ENCODE measurements around the gene ZNF420.
"Not testable (repeated sequence)": the region's sequence is repeated elsewhere in the genome, so short reads cannot be mapped to it uniquely, and the experiment has no call there.

Gene ZNF420

DNA sequence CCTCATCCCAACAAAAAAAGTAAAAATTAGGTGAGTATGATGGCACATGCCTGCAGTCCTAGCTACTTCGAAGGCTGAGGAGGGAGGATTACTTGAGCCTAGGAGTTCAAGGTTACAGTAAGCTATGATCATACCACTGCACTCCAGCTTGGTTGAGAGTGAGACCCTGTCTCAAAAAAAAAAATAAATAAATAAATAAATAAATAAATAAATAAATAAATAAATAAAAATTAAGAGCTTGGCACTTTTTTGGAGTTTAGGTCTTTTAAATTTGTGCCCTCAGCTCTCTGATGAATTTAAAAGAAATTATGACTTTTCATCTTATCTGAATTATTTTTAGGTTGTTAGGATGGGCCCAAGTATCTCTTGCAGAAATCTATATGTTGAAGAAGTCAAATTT is 8.9 kb downstream of the ZNF420 start:
- no peak overlapping the region for H3K27ac Mint-ChIP-seq (ENCODE audit: low read depth)
- DNase-seq (ENCODE audit: low spot score in 2 of 2) = no peak
- H3K9me3 Mint-ChIP-seq = peaks cover 22% of the 10 kb centered on the region
- peaks cover 33% of the 10 kb centered on the region for H3K36me3 Mint-ChIP-seq (ENCODE audit: insufficient read depth)
- ATAC-seq (replicated peaks; ENCODE audit: extremely low read depth, poor library complexity, severe bottlenecking) = no peak
- H3K4me3 Mint-ChIP-seq = no peak overlapping the region
- H3K4me1 Mint-ChIP-seq = peaks cover 11% of the 10 kb centered on the region
- no peaks in the 10 kb centered on the region for H3K27me3 Mint-ChIP-seq

DNA sequence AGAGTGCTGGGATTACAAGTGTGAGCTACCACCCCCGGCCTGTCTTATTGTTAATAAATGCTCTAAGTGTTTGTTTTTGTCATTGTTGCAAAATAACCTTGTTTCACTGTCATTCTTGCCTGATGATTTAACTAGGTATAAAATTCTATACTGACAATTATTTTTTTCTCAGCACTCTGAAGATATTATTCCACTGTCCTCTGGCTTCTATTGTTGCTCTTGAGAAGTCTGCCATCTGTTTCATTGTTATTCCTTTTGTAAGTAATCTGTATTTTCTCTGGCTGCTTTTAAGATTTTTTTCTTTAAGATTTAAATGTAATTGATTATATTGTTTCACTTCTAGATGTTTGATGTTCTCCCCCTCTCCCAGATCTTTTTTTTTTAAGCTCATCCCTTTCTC is 17.6 kb downstream of the ZNF420 start:
- H3K27ac Mint-ChIP-seq (ENCODE audit: low read depth) = no peak overlapping the region
- peaks cover 28% of the 10 kb centered on the region for H3K9me3 Mint-ChIP-seq
- DNase-seq (ENCODE audit: low spot score in 2 of 2) (no peak), ATAC-seq (replicated peaks; ENCODE audit: extremely low read depth, poor library complexity, severe bottlenecking) (no peak)
- H3K4me3 Mint-ChIP-seq = no peak overlapping the region
- no peaks in the 10 kb centered on the region for H3K4me1 Mint-ChIP-seq
- H3K36me3 Mint-ChIP-seq (ENCODE audit: insufficient read depth) = peaks cover 56% of the 10 kb centered on the region
- H3K27me3 Mint-ChIP-seq = no peaks in the 10 kb centered on the region

DNA sequence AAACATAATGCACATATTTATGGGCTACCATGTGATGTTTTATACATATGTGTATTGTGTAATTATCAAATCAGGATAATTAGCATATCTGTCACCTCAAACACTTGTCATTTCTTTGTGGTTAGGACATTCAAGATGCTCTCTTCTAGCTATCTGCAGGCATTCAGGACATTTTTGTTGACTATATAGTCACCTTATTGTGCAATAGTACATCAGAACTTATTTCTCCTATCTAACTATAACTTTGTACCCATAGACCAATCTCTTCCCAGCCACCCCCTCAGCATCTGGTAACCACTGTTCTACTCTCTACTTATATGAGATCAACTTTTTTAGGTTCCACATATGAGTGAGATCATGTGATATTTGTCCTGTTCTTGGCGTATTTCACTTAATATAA is 20.3 kb downstream of the ZNF420 start:
- Mint-ChIP-seq H3K36me3 (ENCODE audit: insufficient read depth) (peaks cover 40% of the 10 kb centered on the region), H3K4me1 (no peaks in the 10 kb centered on the region), H3K4me3 (no peak overlapping the region), H3K9me3 (peaks cover 36% of the 10 kb centered on the region), H3K27ac (ENCODE audit: low read depth) (no peak overlapping the region), H3K27me3 (no peaks in the 10 kb centered on the region)
- ATAC-seq (replicated peaks; ENCODE audit: extremely low read depth, poor library complexity, severe bottlenecking) (no peak), DNase-seq (ENCODE audit: low spot score in 2 of 2) (no peak)

DNA sequence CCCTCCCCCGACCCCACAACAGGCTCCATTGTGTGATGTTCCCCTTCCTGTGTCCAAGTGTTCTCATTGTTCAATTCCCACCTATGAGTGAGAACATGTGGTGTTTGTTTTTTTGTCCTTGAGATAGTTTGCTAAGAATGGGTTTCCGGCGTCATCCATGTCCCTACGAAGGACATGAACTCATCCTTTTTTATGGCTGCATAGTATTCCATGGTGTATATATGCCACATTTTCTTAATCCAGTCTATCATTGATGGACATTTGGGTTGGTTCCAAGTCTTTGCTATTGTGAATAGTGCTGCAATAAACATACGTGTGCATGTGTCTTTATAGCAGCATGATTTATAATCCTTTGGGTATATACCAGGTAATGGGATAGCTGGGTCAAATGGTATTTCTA is 25.9 kb downstream of the ZNF420 start:
- ATAC-seq (replicated peaks; ENCODE audit: extremely low read depth, poor library complexity, severe bottlenecking); H3K4me3 Mint-ChIP-seq; H3K4me1 Mint-ChIP-seq; DNase-seq (ENCODE audit: low spot score in 2 of 2); H3K27me3 Mint-ChIP-seq; H3K27ac Mint-ChIP-seq (ENCODE audit: low read depth): not testable (repeated sequence)
- H3K9me3 Mint-ChIP-seq = peaks cover 21% of the 10 kb centered on the region
- peaks cover 24% of the 10 kb centered on the region for H3K36me3 Mint-ChIP-seq (ENCODE audit: insufficient read depth)

DNA sequence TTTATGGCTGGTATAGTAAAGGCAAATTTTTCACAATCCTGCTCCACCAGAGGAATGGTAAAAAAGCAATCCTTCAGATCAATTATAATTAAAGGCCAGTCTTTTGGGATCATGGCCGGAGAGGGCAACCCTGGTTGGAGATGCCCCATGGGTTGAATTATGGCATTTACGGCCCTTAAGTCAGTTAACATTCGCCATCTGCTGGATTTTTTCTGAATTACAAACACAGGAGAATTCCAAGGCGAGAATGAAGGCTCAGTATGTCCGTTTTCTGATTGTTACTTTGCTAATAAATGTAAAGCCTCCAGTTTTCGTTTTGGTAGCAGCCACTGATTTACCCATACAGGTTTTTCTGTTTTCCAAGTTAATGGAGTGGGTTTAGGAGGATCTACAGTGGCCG is 33.5 kb downstream of the ZNF420 start:
- DNase-seq (ENCODE audit: low spot score in 2 of 2); H3K36me3 Mint-ChIP-seq (ENCODE audit: insufficient read depth); H3K4me1 Mint-ChIP-seq; H3K27ac Mint-ChIP-seq (ENCODE audit: low read depth); H3K4me3 Mint-ChIP-seq; ATAC-seq (replicated peaks; ENCODE audit: extremely low read depth, poor library complexity, severe bottlenecking); H3K27me3 Mint-ChIP-seq: not testable (repeated sequence)
- peaks cover 20% of the 10 kb centered on the region for H3K9me3 Mint-ChIP-seq

DNA sequence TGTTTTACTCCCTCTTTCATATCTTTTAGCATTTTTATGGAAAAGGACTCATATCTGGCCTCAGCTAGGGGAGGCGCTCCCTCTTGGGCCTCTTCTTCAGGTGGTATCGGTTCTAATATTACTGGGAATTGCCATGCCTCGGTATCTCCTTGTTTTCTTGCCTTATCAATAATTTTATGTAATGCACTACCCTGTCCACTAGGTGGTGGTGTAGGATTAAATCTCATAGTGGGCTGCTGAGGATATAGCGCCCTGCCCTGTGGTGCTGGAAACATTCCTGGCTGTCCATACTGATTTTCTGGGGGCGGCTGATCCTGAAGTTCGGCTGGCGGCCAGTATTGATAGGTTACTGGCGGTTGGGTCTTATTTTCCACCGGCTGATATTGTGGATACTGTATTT is 35.8 kb downstream of the ZNF420 start:
- Mint-ChIP-seq H3K4me1 (no peaks in the 10 kb centered on the region), H3K9me3 (peaks cover 20% of the 10 kb centered on the region), H3K4me3 (no peak overlapping the region), H3K36me3 (ENCODE audit: insufficient read depth) (peaks cover 9% of the 10 kb centered on the region), H3K27me3 (no peaks in the 10 kb centered on the region), H3K27ac (ENCODE audit: low read depth) (no peak overlapping the region)
- ATAC-seq (replicated peaks; ENCODE audit: extremely low read depth, poor library complexity, severe bottlenecking) (no peak), DNase-seq (ENCODE audit: low spot score in 2 of 2) (no peak)

DNA sequence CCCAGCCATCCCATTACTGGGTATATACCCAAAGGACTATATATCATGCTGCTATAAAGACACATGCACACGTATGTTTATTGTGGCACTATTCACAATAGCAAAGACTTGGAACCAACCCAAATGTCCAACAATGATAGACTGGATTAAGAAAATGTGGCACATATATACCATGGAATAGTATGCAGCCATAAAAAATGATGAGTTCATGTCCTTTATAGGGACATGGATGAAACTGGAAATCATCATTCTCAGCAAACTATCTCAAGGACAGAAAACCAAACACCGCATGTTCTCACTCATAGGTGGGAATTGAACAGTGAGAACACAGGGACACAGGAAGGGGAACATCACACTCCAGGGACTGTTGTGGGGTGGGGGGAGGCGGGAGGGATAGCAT is 43.9 kb downstream of the ZNF420 start:
- H3K4me3 Mint-ChIP-seq; DNase-seq (ENCODE audit: low spot score in 2 of 2); H3K36me3 Mint-ChIP-seq (ENCODE audit: insufficient read depth); H3K27me3 Mint-ChIP-seq; ATAC-seq (replicated peaks; ENCODE audit: extremely low read depth, poor library complexity, severe bottlenecking); H3K4me1 Mint-ChIP-seq; H3K27ac Mint-ChIP-seq (ENCODE audit: low read depth): not testable (repeated sequence)
- H3K9me3 Mint-ChIP-seq = peaks cover 41% of the 10 kb centered on the region

DNA sequence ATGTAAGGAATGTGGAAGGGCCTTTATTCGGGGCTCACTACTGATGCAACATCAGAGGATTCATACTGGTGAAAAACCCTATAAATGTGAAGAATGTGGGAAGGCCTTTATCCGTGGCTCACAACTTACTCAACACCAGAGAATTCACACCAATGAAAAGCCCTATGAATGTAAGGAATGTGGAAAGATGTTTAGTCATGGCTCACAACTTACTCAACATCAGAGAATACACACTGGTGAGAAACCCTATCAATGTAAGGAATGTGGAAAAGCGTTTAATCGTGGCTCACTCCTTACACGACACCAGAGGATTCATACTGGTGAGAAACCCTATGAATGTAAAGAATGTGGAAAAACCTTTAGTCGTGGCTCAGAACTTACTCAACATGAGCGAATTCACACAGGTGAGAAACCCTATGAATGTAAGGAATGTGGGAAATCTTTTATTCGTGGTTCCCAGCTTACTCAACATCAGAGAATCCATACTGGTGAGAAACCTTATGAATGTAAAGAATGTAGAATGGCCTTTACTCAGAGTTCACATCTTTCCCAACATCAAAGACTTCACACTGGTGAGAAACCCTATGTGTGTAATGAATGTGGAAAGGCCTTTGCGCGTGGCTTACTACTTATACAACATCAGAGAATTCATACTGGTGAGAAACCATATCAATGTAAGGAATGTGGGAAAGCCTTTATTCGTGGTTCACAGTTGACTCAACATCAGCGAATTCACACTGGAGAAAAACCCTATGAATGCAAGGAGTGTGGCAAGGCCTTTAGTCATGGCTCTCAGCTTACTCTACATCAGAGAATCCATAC is 50.0 kb downstream of the ZNF420 start:
- H3K27ac Mint-ChIP-seq (ENCODE audit: low read depth) = no peak overlapping the region
- H3K9me3 Mint-ChIP-seq = peaks cover 42% of the 10 kb centered on the region
- H3K36me3 Mint-ChIP-seq (ENCODE audit: insufficient read depth) = peaks cover 12% of the 10 kb centered on the region

DNA sequence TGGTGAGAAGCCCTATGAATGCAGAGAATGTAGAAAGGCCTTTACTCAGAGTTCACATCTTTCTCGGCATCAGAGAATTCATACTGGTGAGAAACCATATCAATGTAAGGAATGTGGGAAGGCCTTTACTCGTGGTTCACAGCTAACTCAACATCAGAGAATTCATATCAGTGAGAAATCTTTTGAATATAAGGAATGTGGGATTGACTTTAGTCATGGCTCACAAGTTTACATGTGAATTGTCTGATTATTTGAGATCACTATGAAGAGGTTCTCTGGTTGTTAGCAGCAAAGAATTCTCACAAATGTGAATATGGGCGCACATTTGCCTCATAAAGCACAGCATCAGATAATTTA is 50.6 kb downstream of the ZNF420 start:
- Mint-ChIP-seq H3K4me3 (no peak overlapping the region), H3K36me3 (ENCODE audit: insufficient read depth) (peaks cover 12% of the 10 kb centered on the region), H3K27ac (ENCODE audit: low read depth) (no peak overlapping the region), H3K9me3 (peaks cover 46% of the 10 kb centered on the region), H3K4me1 (no peaks in the 10 kb centered on the region), H3K27me3 (no peaks in the 10 kb centered on the region)
- ATAC-seq (replicated peaks; ENCODE audit: extremely low read depth, poor library complexity, severe bottlenecking) = no peak
- no peak for DNase-seq (ENCODE audit: low spot score in 2 of 2)

More for the DNA sequence above, 50.0 kb downstream of the ZNF420 start:
- no peaks in the 10 kb centered on the region for H3K27me3 Mint-ChIP-seq
- no peak overlapping the region for H3K4me3 Mint-ChIP-seq
- DNase-seq (ENCODE audit: low spot score in 2 of 2) = no peak
- no peak for ATAC-seq (replicated peaks; ENCODE audit: extremely low read depth, poor library complexity, severe bottlenecking)
- no peaks in the 10 kb centered on the region for H3K4me1 Mint-ChIP-seq

DNA sequence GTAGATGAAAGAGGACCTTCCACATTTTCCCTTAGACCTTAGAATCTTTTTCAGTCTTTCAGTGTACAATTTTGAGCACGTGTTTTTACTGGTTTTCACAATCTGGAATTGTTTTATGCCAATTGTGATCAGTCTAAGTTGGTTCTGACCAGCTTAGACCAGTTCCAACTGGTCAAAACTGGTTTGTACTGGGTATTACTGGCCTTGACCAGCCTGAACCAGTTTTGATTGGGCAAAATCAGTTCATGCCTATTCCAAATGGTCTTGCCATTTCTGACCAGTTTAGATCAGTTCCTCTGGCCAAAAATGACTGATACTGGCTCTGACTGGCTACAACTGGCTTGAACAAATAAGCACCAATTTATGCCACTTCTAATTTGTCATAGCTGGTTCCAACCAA is 57.9 kb downstream of the ZNF420 start:
- Mint-ChIP-seq H3K27me3 (no peaks in the 10 kb centered on the region), H3K4me1 (no peaks in the 10 kb centered on the region), H3K36me3 (ENCODE audit: insufficient read depth) (peaks cover 2% of the 10 kb centered on the region), H3K27ac (ENCODE audit: low read depth) (no peak overlapping the region), H3K9me3 (peaks cover 39% of the 10 kb centered on the region), H3K4me3 (no peak overlapping the region)
- DNase-seq (ENCODE audit: low spot score in 2 of 2) (no peak), ATAC-seq (replicated peaks; ENCODE audit: extremely low read depth, poor library complexity, severe bottlenecking) (no peak)

DNA sequence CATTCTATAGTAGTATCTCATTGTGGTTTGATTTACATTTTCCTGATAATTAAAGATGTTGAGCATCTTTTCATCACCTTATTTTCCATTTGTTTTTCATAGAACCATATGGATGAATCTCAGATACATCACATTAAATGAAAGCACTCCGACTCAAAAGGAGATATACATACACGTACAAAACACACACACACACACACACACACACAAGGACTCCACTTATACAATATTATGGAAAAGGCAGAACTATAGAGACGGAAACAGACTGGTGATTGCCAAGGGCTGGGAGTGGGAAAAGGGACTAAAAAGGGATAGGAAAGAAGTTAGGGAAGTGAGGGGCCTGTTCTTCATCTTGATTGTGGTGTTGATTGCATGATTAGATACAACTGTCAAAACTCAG is 70.0 kb downstream of the ZNF420 start:
- Mint-ChIP-seq H3K36me3 (ENCODE audit: insufficient read depth) (no peaks in the 10 kb centered on the region), H3K9me3 (peaks cover 31% of the 10 kb centered on the region), H3K4me3 (no peak overlapping the region)

DNA sequence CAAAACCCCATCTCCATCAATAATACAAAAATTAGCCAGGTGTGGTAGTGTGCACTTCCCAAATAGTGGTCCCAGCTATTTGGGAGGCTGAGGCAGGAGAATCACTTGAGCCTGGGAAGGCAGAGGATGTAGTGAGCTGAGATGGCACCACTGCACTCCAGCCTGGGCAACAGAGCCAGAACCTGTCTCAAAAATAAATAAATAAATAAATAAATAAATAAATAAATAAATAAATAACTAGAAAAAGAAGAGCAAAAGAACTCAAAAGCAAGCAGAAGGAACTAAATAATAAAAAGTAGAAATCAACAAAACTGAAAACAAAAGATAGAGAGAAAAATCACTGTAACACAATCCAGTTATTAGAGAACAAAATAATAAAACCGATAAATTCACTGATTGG is 81.9 kb downstream of the ZNF420 start:
- ATAC-seq (replicated peaks; ENCODE audit: extremely low read depth, poor library complexity, severe bottlenecking) = no peak
- DNase-seq (ENCODE audit: low spot score in 2 of 2) = no peak
- no peaks in the 10 kb centered on the region for H3K4me1 Mint-ChIP-seq
- H3K4me3 Mint-ChIP-seq = no peak overlapping the region
- H3K27ac Mint-ChIP-seq (ENCODE audit: low read depth) = no peak overlapping the region
- H3K36me3 Mint-ChIP-seq (ENCODE audit: insufficient read depth) = peaks cover 30% of the 10 kb centered on the region
- no peaks in the 10 kb centered on the region for H3K27me3 Mint-ChIP-seq
- peaks cover 25% of the 10 kb centered on the region for H3K9me3 Mint-ChIP-seq

More for the DNA sequence above, 70.0 kb downstream of the ZNF420 start:
- DNase-seq (ENCODE audit: low spot score in 2 of 2) (no peak), ATAC-seq (replicated peaks; ENCODE audit: extremely low read depth, poor library complexity, severe bottlenecking) (no peak)
- Mint-ChIP-seq H3K4me1 (no peaks in the 10 kb centered on the region), H3K27me3 (no peaks in the 10 kb centered on the region), H3K27ac (ENCODE audit: low read depth) (no peak overlapping the region)

DNA sequence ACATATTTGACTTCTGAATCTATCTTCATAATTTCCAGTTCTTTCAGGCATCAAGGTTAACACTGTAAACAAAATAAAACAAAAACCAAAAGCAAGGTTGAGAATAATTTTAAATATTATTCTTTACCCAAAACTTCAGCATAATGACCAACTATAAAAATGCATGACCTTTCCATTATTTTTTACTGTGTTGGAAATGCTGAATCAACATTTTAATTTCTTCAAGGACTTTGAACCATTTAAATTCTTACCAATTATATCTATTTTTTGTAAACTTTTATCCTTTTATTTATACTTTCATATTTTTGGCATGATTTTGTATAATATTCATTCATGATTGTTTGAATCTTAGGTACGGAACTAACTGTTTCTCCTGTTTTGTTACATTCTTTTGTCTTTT is 87.4 kb downstream of the ZNF420 start:
- no peak for ATAC-seq (replicated peaks; ENCODE audit: extremely low read depth, poor library complexity, severe bottlenecking)
- H3K4me3 Mint-ChIP-seq = no peak overlapping the region
- DNase-seq (ENCODE audit: low spot score in 2 of 2) = no peak
- H3K9me3 Mint-ChIP-seq = peaks cover 25% of the 10 kb centered on the region
- peaks cover 7% of the 10 kb centered on the region for H3K4me1 Mint-ChIP-seq
- H3K36me3 Mint-ChIP-seq (ENCODE audit: insufficient read depth) = peaks cover 37% of the 10 kb centered on the region
- no peaks in the 10 kb centered on the region for H3K27me3 Mint-ChIP-seq
- no peak overlapping the region for H3K27ac Mint-ChIP-seq (ENCODE audit: low read depth)

All from central memory CD8-positive, alpha-beta T cell (primary cell).